Thyroid gland (tissue), 4 donors: ENCODE results near the gene APOL4. TPM values are rescaled to one million over a fixed set of nuclear protein-coding genes. Genes with fewer than 3 reads are reported as not detected.
A peak's percentile ranks its signal among the peaks of the same experiment; 100 is the strongest.

ENCODE experiments used
- DNase-seq, 2 donors: peaks; one replicate each; pipeline ENCODE4 v3.0.0-alpha.2; 2019
- H3K27ac ChIP-seq, 3 donors: fragments of 200-600 bp; sonication (generic); 1 replicate in 2 of 3; 2 replicates in 1 of 3; pipeline ENCODE4 v1.5.1; 2016 to 2019; ENCODE audit warnings: mild to moderate bottlenecking in 1 of 3, moderate library complexity in 1 of 3
- H3K27me3 ChIP-seq: fragments of 200-600 bp; sonication (generic); one replicate; pipeline ENCODE4 v1.5.1; 2019
- H3K36me3 ChIP-seq, 2 donors: fragments of 200-600 bp; sonication (generic); one replicate each; pipeline ENCODE4 v1.5.1; 2016 to 2019
- H3K4me1 ChIP-seq, 2 donors: fragments of 200-600 bp; sonication (generic); one replicate each; pipeline ENCODE4 v1.5.1; 2017 to 2019
- H3K4me3 ChIP-seq, 3 donors: fragments of 200-600 bp; sonication (generic); replicated peaks in 1 of 3; 1 replicate in 2 of 3; 2 replicates in 1 of 3; pipeline ENCODE4 v1.5.1; 2016; ENCODE audit warnings: mild to moderate bottlenecking in 1 of 3
- H3K9me3 ChIP-seq: fragments of 200-600 bp; sonication (generic); one replicate; pipeline ENCODE4 v1.5.1; 2017
- CTCF ChIP-seq, 6 experiments: fragments of 200-600 bp in 3 of 6; fragments of 450-650 bp in 3 of 6; sonication (generic) in 3 of 6; IDR thresholded peaks; one replicate each; pipeline ENCODE4 v1.5.1; 2016 to 2019; ENCODE audit warnings: antibody characterized with exemption in 6 of 6, mild to moderate bottlenecking in 2 of 6, inconsistent platforms in 1 of 6, moderate library complexity in 1 of 6
- POLR2A ChIP-seq, 2 donors: fragments of 450-650 bp; IDR thresholded peaks; one replicate each; pipeline ENCODE4 v1.6.1; 2017; ENCODE audit warnings: antibody characterized with exemption in 2 of 2, mild to moderate bottlenecking in 2 of 2, moderate library complexity in 1 of 2
- WGBS, 2 donors: methylation state at CpG; one replicate each; pipeline ENCODE4 v1.1.5; 2017; 5-methylcytosine and 5-hydroxymethylcytosine counted together
- intact Hi-C: fragments of 100-400 bp; cut with DNase I; formaldehyde crosslinking; loops from one replicate; pipeline ENCODE4 v1.15.1; 2023
- total RNA-seq, 4 donors: library from RNA; depleted of rRNA; stranded (reverse); fragments of >200 nt; gene quantifications; one replicate each; pipeline ENCODE4 v1.2.3, GENCODE V29; 2016

APOL4 gene
- total RNA-seq, 4 donors from 2014 or later, result 5.8 to 16.1 (median 7.5) TPM; not detected in 1

GRCh38 chr22:36197065-36197440 lies 4.6 kb downstream of the APOL4 start:
- Histone ChIP-seq H3K9me3 (no peaks in the 10 kb centered on the region), H3K27ac (no peak overlapping the region), H3K27me3 (no peaks in the 10 kb centered on the region), H3K4me1 (peaks cover 0 to 15% of the 10 kb centered on the region in 2 donors), H3K4me3 (no peak overlapping the region), H3K36me3 (no peaks in the 10 kb centered on the region)
- peak; percentile 12 to 19 for DNase-seq
- 33 to 40% methylated on average over 3 to 4 of the region's 5 CpGs for WGBS, 2 donors
- intact Hi-C loops, result loop anchor here (10.0 kb wide), 1 partner anchor 88 kb away; no protein-coding TSS in a partner anchor
- TF ChIP-seq POLR2A (IDR thresholded peaks at IDR 0.05) (no peak), CTCF (IDR thresholded peaks at IDR 0.05) (no peak)

GRCh38 chr22:36196254-36197064 lies 5.2 kb downstream of the APOL4 start:
- no peak overlapping the region for H3K27ac ChIP-seq
- no peak for DNase-seq
- H3K9me3 ChIP-seq, result no peaks in the 10 kb centered on the region
- TF ChIP-seq CTCF (IDR thresholded peaks at IDR 0.05) (no peak), POLR2A (IDR thresholded peaks at IDR 0.05) (no peak)
- intact Hi-C loops, result loop anchor here (10.0 kb wide), 1 partner anchor 88 kb away; no protein-coding TSS in a partner anchor
- WGBS, 2 donors, result 53 to 57% methylated on average over 6 of the region's 6 CpGs
- H3K36me3 ChIP-seq, result no peaks in the 10 kb centered on the region
- H3K4me3 ChIP-seq, result no peak overlapping the region
- H3K27me3 ChIP-seq, result no peaks in the 10 kb centered on the region
- peaks cover 0 to 15% of the 10 kb centered on the region in 2 donors for H3K4me1 ChIP-seq

- no peaks in the 10 kb centered on the region for H3K9me3 ChIP-seq
- peaks cover 0 to 15% of the 10 kb centered on the region in 2 donors for H3K4me1 ChIP-seq
- peak; percentile 58 to 61 for DNase-seq
- H3K4me3 ChIP-seq, result no peak overlapping the region
- intact Hi-C loops, result loop anchor here (5.0 to 10.0 kb wide), 2 partner anchors 32 to 90 kb away; no protein-coding TSS in a partner anchor
- no peak overlapping the region for H3K27ac ChIP-seq
- peak; percentile 48 to 67 (median 58) for TF ChIP-seq CTCF (IDR thresholded peaks at IDR 0.05)
- TF ChIP-seq POLR2A (IDR thresholded peaks at IDR 0.05), result no peak
- 46 to 47% methylated on average over 5 of the region's 5 CpGs for WGBS, 2 donors
- H3K36me3 ChIP-seq, result no peaks in the 10 kb centered on the region
- H3K27me3 ChIP-seq, result no peaks in the 10 kb centered on the region
These were observed 6.6 kb downstream of the APOL4 start for GRCh38 chr22:36194971-36195370.

- H3K4me1 ChIP-seq, result peaks cover 0 to 15% of the 10 kb centered on the region in 2 donors
- H3K27me3 ChIP-seq, result no peaks in the 10 kb centered on the region
- no peaks in the 10 kb centered on the region for H3K9me3 ChIP-seq
- 74 to 85% methylated on average over 2 of the region's 2 CpGs for WGBS, 2 donors
- no peaks in the 10 kb centered on the region for H3K36me3 ChIP-seq
- H3K27ac ChIP-seq, result no peak overlapping the region
- DNase-seq, result no peak
- TF ChIP-seq CTCF (IDR thresholded peaks at IDR 0.05) (no peak), POLR2A (IDR thresholded peaks at IDR 0.05) (no peak)
- intact Hi-C loops, result loop anchor here (5.0 to 10.0 kb wide), 2 partner anchors 33 to 90 kb away; no protein-coding TSS in a partner anchor
- H3K4me3 ChIP-seq, result no peak overlapping the region
These were observed 7.2 kb downstream of the APOL4 start for GRCh38 chr22:36194385-36194784.

- 58 to 65% methylated on average over 3 of the region's 3 CpGs for WGBS, 2 donors
- intact Hi-C loops, result loop anchor here (5.0 to 10.0 kb wide), 2 partner anchors 34 to 91 kb away; no protein-coding TSS in a partner anchor
- no peak for DNase-seq
These were observed 8.0 kb downstream of the APOL4 start for GRCh38 chr22:36193577-36193976.

More at GRCh38 chr22:36193577-36193976, 8.0 kb downstream of the APOL4 start:
- Histone ChIP-seq H3K4me1 (peaks cover 0 to 15% of the 10 kb centered on the region in 2 donors), H3K27me3 (no peaks in the 10 kb centered on the region), H3K36me3 (no peaks in the 10 kb centered on the region), H3K4me3 (no peak overlapping the region), H3K27ac (no peak overlapping the region), H3K9me3 (no peaks in the 10 kb centered on the region)
- TF ChIP-seq POLR2A (IDR thresholded peaks at IDR 0.05), result no peak
- TF ChIP-seq CTCF (IDR thresholded peaks at IDR 0.05), result no peak
